ENCODE measurements around the gene PTN.

GRCh38 chr7:137295739-137296324, 47.7 kb downstream of the PTN start:
- TF ChIP-seq CTCF (IDR thresholded peaks at IDR 0.05): no peak
- TF ChIP-seq POLR2A (IDR thresholded peaks at IDR 0.05): no peak

Data from adrenal gland (tissue), 5 donors.